ENCODE results near the gene EFTUD2.

DNA sequence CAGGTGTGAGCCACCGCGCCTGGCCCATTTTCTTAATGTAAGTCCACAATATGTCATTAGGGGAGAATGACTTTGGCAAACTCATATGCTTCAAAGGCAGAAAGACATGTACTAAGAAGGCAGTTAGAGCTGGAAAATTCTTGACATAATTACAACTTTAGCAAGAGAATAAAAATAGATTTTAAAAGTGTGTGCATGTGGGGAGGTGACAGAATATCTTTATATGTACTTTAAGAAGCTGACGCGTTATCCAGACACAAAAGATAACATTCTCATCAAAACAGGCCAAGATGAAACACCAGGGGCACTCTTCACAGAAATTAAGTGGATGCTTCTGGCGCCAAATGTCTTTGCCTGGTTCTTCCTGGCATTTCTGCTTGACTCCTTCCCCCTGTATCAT, 97.4 kb downstream of the EFTUD2 start:
- TF ChIP-seq MXD4 (CRISPR knock-in tag; IDR thresholded peaks at IDR 0.05; ENCODE audit: borderline replicate concordance) (no peak), SP1 (CRISPR knock-in tag; conservative IDR thresholded peaks at IDR 0.05) (no peak), ZNF263 (CRISPR knock-in tag; IDR thresholded peaks at IDR 0.05; ENCODE audit: low read depth) (no peak), JUN (CRISPR knock-in tag; IDR thresholded peaks at IDR 0.05) (no peak), SMAD3 (CRISPR knock-in tag; IDR thresholded peaks at IDR 0.05; ENCODE audit: borderline replicate concordance) (no peak)
- TF ChIP-seq, protein P1, sequence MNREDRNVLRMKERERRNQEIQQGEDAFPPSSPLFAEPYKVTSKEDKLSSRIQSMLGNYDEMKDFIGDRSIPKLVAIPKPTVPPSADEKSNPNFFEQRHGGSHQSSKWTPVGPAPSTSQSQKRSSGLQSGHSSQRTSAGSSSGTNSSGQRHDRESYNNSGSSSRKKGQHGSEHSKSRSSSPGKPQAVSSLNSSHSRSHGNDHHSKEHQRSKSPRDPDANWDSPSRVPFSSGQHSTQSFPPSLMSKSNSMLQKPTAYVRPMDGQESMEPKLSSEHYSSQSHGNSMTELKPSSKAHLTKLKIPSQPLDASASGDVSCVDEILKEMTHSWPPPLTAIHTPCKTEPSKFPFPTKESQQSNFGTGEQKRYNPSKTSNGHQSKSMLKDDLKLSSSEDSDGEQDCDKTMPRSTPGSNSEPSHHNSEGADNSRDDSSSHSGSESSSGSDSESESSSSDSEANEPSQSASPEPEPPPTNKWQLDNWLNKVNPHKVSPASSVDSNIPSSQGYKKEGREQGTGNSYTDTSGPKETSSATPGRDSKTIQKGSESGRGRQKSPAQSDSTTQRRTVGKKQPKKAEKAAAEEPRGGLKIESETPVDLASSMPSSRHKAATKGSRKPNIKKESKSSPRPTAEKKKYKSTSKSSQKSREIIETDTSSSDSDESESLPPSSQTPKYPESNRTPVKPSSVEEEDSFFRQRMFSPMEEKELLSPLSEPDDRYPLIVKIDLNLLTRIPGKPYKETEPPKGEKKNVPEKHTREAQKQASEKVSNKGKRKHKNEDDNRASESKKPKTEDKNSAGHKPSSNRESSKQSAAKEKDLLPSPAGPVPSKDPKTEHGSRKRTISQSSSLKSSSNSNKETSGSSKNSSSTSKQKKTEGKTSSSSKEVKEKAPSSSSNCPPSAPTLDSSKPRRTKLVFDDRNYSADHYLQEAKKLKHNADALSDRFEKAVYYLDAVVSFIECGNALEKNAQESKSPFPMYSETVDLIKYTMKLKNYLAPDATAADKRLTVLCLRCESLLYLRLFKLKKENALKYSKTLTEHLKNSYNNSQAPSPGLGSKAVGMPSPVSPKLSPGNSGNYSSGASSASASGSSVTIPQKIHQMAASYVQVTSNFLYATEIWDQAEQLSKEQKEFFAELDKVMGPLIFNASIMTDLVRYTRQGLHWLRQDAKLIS (CRISPR knock-in tag; IDR thresholded peaks at IDR 0.05; ENCODE audit: borderline replicate concordance): no peak
- TF ChIP-seq, protein P2, sequence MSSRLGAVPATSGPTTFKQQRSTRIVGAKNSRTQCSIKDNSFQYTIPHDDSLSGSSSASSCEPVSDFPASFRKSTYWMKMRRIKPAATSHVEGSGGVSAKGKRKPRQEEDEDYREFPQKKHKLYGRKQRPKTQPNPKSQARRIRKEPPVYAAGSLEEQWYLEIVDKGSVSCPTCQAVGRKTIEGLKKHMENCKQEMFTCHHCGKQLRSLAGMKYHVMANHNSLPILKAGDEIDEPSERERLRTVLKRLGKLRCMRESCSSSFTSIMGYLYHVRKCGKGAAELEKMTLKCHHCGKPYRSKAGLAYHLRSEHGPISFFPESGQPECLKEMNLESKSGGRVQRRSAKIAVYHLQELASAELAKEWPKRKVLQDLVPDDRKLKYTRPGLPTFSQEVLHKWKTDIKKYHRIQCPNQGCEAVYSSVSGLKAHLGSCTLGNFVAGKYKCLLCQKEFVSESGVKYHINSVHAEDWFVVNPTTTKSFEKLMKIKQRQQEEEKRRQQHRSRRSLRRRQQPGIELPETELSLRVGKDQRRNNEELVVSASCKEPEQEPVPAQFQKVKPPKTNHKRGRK (CRISPR knock-in tag; IDR thresholded peaks at IDR 0.05; ENCODE audit: borderline replicate concordance): no peak

Data from WTC11 (cell line).